Spleen (tissue), 11 donors: ENCODE measurements around the gene HDGFL3. TPM values are rescaled to one million over a fixed set of nuclear protein-coding genes. Genes with fewer than 3 reads are reported as not detected.
"Not testable (repeated sequence)": the region's sequence is repeated elsewhere in the genome, so short reads cannot be mapped to it uniquely, and the experiment has no call there.

Experiments
- DNase-seq: peaks from one replicate; pipeline ENCODE4 v3.0.0-alpha.2; 2020
- H3K27ac ChIP-seq, 8 donors: fragments of 200-600 bp; sonication (generic) in 7 of 8; 1 replicate in 4 of 8; 2 replicates in 4 of 8; pipeline versions ENCODE4 v1.5.0 to v1.8.0; 2016 to 2021; ENCODE audit warnings: inconsistent platforms in 4 of 8, mild to moderate bottlenecking in 4 of 8, moderate library complexity in 1 of 8
- H3K27me3 ChIP-seq, 7 donors: fragments of 200-600 bp; sonication (generic) in 6 of 7; replicated peaks in 1 of 7; 1 replicate in 4 of 7; 2 replicates in 3 of 7; pipeline versions ENCODE4 v1.5.0 to v1.8.0; 2016 to 2021; ENCODE audit warnings: inconsistent platforms in 3 of 7, mild to moderate bottlenecking in 1 of 7
- H3K36me3 ChIP-seq, 6 donors: fragments of 200-600 bp; sonication (generic) in 5 of 6; 1 replicate in 4 of 6; 2 replicates in 2 of 6; pipeline versions ENCODE4 v1.5.0 to v1.8.0; 2016 to 2021; ENCODE audit warnings: inconsistent platforms in 2 of 6
- H3K4me1 ChIP-seq, 6 donors: fragments of 200-600 bp; sonication (generic) in 5 of 6; 1 replicate in 3 of 6; 2 replicates in 3 of 6; pipeline versions ENCODE4 v1.5.0 to v1.8.0; 2016 to 2021; ENCODE audit warnings: inconsistent platforms in 3 of 6
- H3K4me3 ChIP-seq, 8 donors: fragments of 200-600 bp; sonication (generic) in 7 of 8; 1 replicate in 4 of 8; 2 replicates in 4 of 8; pipeline versions ENCODE4 v1.5.0 to v1.8.0; 2016 to 2021; ENCODE audit warnings: inconsistent platforms in 4 of 8, mild to moderate bottlenecking in 4 of 8, moderate library complexity in 2 of 8
- H3K9me3 ChIP-seq, 8 donors: fragments of 200-600 bp; sonication (generic) in 7 of 8; 1 replicate in 4 of 8; 2 replicates in 4 of 8; pipeline versions ENCODE4 v1.5.0 to v1.8.0; 2016 to 2021; ENCODE audit warnings: inconsistent platforms in 4 of 8
- POLR2A ChIP-seq, 3 donors: fragments of 450-650 bp; IDR thresholded peaks; one replicate each; pipeline ENCODE4 v1.5.1; 2017; ENCODE audit warnings: antibody characterized with exemption in 3 of 3, mild to moderate bottlenecking in 1 of 3
- POLR2AphosphoS5 ChIP-seq, 3 donors: sonication (generic); formaldehyde crosslinking; IDR thresholded peaks; one replicate each; pipeline ENCODE4 v1.5.1; 2017; ENCODE audit warnings: antibody characterized with exemption in 3 of 3
- WGBS, 5 donors: extraction: QIAGEN DNeasy Blood & Tissue Kit in 3 of 5; methylation state at CpG; one replicate each; pipeline versions ENCODE4 v1.1.5 to v1.1.7; 2013 to 2018; 5-methylcytosine and 5-hydroxymethylcytosine counted together
- intact Hi-C: fragments of 100-400 bp; cut with DNase I; formaldehyde crosslinking; loops from one replicate; pipeline ENCODE4 v1.15.0; 2023; ENCODE audit warnings: low total_unique reads
- polyA plus RNA-seq, 3 donors: library from polyadenylated mRNA; stranded (reverse); fragments of 200-250 nt; gene quantifications; one replicate each; pipeline ENCODE4 v1.2.1, GENCODE V29; 2013
- total RNA-seq, 7 donors: library from RNA; depleted of rRNA in 3 of 7; stranded (reverse); fragments of >200 nt in 3 of 7; fragmentation: NEBNext Ultra II Directional in 4 of 7; extraction: Animal tissue kit (Norgen Biotek cat#: 25700) in 4 of 7; gene quantifications; one replicate each; pipeline versions ENCODE4 v1.1.0 to v1.2.1, GENCODE V29; 2016 to 2021
- TF ChIP-seq, protein P1 (sequence below), 11 experiments: fragments of 200-600 bp in 7 of 11; fragments of 450-650 bp in 4 of 11; sonication (generic) in 4 of 11; IDR thresholded peaks in 8 of 11; conservative IDR thresholded peaks in 3 of 11; 1 replicate in 7 of 11; 2 replicates in 4 of 11; pipeline versions ENCODE4 v1.4.0 to v1.8.0; 2016 to 2021; ENCODE audit warnings: antibody characterized with exemption in 11 of 11, inconsistent platforms in 4 of 11, mild to moderate bottlenecking in 1 of 11
- donor health status: healthy with polysubstance abuse.
- donor health status: DM: no; HTN: no; CAD: no; lungs with moderate emphysema.
- donor health status: DM: no; HTN: no; CAD: no.
- donor health status: Bipolar disorder and iron deficiency.
- donor health status: healthy.
- donor health status: DM: no; HTN: no; CAD: no.
- donor health status: DM: yes; HTN: yes; CAD: no.

The HDGFL3 gene
- total and polyA plus RNA-seq, 10 donors = 4.6 to 35.1 (median 20.6) TPM

GRCh38 chr15:83248151-83249029 lies 40.8 kb upstream of the HDGFL3 start:
- 24 to 39% (median 34%) methylated on average over 9 to 11 of the region's 11 CpGs for WGBS, 5 donors
- TF ChIP-seq POLR2AphosphoS5 (IDR thresholded peaks at IDR 0.05) = no peak
- TF ChIP-seq, protein P1, sequence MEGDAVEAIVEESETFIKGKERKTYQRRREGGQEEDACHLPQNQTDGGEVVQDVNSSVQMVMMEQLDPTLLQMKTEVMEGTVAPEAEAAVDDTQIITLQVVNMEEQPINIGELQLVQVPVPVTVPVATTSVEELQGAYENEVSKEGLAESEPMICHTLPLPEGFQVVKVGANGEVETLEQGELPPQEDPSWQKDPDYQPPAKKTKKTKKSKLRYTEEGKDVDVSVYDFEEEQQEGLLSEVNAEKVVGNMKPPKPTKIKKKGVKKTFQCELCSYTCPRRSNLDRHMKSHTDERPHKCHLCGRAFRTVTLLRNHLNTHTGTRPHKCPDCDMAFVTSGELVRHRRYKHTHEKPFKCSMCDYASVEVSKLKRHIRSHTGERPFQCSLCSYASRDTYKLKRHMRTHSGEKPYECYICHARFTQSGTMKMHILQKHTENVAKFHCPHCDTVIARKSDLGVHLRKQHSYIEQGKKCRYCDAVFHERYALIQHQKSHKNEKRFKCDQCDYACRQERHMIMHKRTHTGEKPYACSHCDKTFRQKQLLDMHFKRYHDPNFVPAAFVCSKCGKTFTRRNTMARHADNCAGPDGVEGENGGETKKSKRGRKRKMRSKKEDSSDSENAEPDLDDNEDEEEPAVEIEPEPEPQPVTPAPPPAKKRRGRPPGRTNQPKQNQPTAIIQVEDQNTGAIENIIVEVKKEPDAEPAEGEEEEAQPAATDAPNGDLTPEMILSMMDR (IDR thresholded peaks at IDR 0.05 in 8 of 11, conservative IDR thresholded peaks at IDR 0.05 in 3 of 11) = peak; percentile 65 to 94 (median 89)
- no peak for TF ChIP-seq POLR2A (IDR thresholded peaks at IDR 0.05)
- Histone ChIP-seq H3K27ac (no peak overlapping the region), H3K9me3 (no peaks in the 10 kb centered on the region), H3K27me3 (peaks cover 0 to 57% (median 14%) of the 10 kb centered on the region in 7 donors), H3K36me3 (no peaks in the 10 kb centered on the region), H3K4me1 (peaks cover 0 to 6% (median 0%) of the 10 kb centered on the region in 6 donors), H3K4me3 (no peak overlapping the region)
- intact Hi-C loops = loop anchor here (5.0 kb wide), 1 partner anchor 309 kb away; no protein-coding TSS in a partner anchor
- no peak for DNase-seq

- intact Hi-C loops = no loop called here
Measured at GRCh38 chr15:83243634-83244033, 36.0 kb upstream of the HDGFL3 start.

DNA sequence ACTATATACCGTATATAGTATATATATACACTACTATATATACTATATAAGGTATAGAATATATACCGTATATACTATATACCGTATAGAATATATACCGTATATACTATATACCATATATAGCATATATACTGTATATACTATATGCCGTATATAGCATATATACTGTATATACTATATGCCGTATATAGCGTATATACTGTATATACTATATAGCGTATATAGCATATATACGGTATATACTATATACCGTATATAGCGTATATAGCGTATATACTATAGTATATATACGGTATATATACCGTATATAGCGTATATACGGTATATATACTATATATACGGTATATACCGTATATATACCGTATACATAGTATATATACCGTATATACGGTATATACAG lies 22.6 kb upstream of the HDGFL3 start:
- TF ChIP-seq, protein P1 (IDR thresholded peaks at IDR 0.05 in 8 of 11, conservative IDR thresholded peaks at IDR 0.05 in 3 of 11) = no peak
- TF ChIP-seq POLR2A (IDR thresholded peaks at IDR 0.05) (no peak), POLR2AphosphoS5 (IDR thresholded peaks at IDR 0.05) (no peak)
- 92 to 99% (median 95%) methylated on average over 21 of the region's 21 CpGs for WGBS, 5 donors

More at GRCh38 chr15:83243634-83244033, 36.0 kb upstream of the HDGFL3 start:
- peaks cover 0 to 11% (median 0%) of the 10 kb centered on the region in 8 donors for H3K9me3 ChIP-seq
- peaks cover 0 to 41% (median 14%) of the 10 kb centered on the region in 7 donors for H3K27me3 ChIP-seq
- H3K36me3 ChIP-seq = no peaks in the 10 kb centered on the region
- H3K27ac ChIP-seq = no peak overlapping the region
- no peak overlapping the region for H3K4me3 ChIP-seq
- WGBS, 5 donors = 68 to 78% (median 72%) methylated on average over 8 of the region's 8 CpGs
- TF ChIP-seq POLR2AphosphoS5 (IDR thresholded peaks at IDR 0.05) = no peak
- H3K4me1 ChIP-seq = peaks cover 0 to 6% (median 0%) of the 10 kb centered on the region in 6 donors
- DNase-seq = no peak

GRCh38 chr15:83225449-83225848 lies 17.8 kb upstream of the HDGFL3 start:
- intact Hi-C loops = no loop called here
- no peak for DNase-seq
- 80 to 86% (median 82%) methylated on average over 9 of the region's 9 CpGs for WGBS, 5 donors
- no peak overlapping the region for H3K27ac ChIP-seq
- peaks cover 0 to 6% (median 0%) of the 10 kb centered on the region in 8 donors for H3K9me3 ChIP-seq
- peaks cover 0 to 4% (median 0%) of the 10 kb centered on the region in 7 donors for H3K27me3 ChIP-seq
- TF ChIP-seq, protein P1 (IDR thresholded peaks at IDR 0.05 in 8 of 11, conservative IDR thresholded peaks at IDR 0.05 in 3 of 11) = no peak
- TF ChIP-seq POLR2A (IDR thresholded peaks at IDR 0.05) (no peak), POLR2AphosphoS5 (IDR thresholded peaks at IDR 0.05) (no peak)
- no peaks in the 10 kb centered on the region for H3K4me1 ChIP-seq
- no peak overlapping the region for H3K4me3 ChIP-seq
- H3K36me3 ChIP-seq = no peaks in the 10 kb centered on the region

More for the DNA sequence above, 22.6 kb upstream of the HDGFL3 start:
- Histone ChIP-seq H3K27ac (no peak overlapping the region), H3K27me3 (peaks cover 0 to under 1% (median 0%) of the 10 kb centered on the region in 7 donors), H3K36me3 (no peaks in the 10 kb centered on the region), H3K9me3 (no peaks in the 10 kb centered on the region), H3K4me3 (no peak overlapping the region), H3K4me1 (no peaks in the 10 kb centered on the region)
- no peak for DNase-seq
- intact Hi-C loops = no loop called here

DNA sequence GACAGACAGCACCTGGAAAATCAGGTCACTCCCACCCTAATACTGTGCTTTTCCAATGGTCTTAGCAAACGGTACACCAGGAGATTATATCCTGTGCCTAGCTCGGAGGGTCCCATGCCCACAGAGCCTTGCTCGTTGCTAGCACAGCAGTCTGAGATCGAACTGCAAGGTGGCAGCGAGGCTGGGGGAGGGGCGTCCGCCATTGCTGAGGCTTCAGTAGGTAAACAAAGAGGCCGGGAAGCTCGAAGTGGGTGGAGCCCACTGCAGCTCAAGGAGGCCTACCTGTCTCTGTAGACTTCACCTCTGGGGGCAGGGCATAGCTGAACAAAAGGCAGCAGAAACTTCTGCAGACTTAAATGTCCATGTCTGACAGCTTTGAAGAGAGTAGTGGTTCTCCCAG lies 14.2 kb upstream of the HDGFL3 start:
- H3K4me3 ChIP-seq, H3K36me3 ChIP-seq, H3K27ac ChIP-seq, H3K9me3 ChIP-seq, DNase-seq, H3K4me1 ChIP-seq, intact Hi-C loops: not testable (repeated sequence)
- 87 to 96% (median 93%) methylated on average over 8 to 9 of the region's 9 CpGs for WGBS, 5 donors
- H3K27me3 ChIP-seq = peaks cover 0 to 12% (median 0%) of the 10 kb centered on the region in 7 donors
